Activated T-cell treated with anti-CD3 and anti-CD28 coated beads, Interleukin-2, amount 50 U/mL, for 4 hours (primary cell): Measurements from ENCODE around the gene RNASE12. TPM values are rescaled to one million over a fixed set of nuclear protein-coding genes. Genes with fewer than 3 reads are reported as not detected.
"Not testable (repeated sequence)": the region's sequence is repeated elsewhere in the genome, so short reads cannot be mapped to it uniquely, and the experiment has no call there.

Experiments
- ATAC-seq, 2 donors: fragments of 200-7000 bp; cut with Tn5 transposase; one replicate each; pipeline ENCODE4 v1.10.0; 2021
- DNase-seq: peaks from one replicate; pipeline ENCODE4 v3.0.0-alpha.2; 2020
- H3K27me3 Mint-ChIP-seq: one replicate; pipeline ENCODE4 v1.8.0; 2021; ENCODE audit warnings: low read depth, mixed read lengths
- H3K36me3 Mint-ChIP-seq: one replicate; pipeline ENCODE4 v1.8.0; 2022; ENCODE audit warnings: mixed read lengths; ENCODE audit not compliant: insufficient read depth
- H3K4me1 Mint-ChIP-seq: one replicate; pipeline ENCODE4 v1.8.0; 2021; ENCODE audit warnings: low read depth, mixed read lengths
- H3K4me3 Mint-ChIP-seq: one replicate; pipeline ENCODE4 v1.8.0; 2021; ENCODE audit warnings: mild to moderate bottlenecking, moderate library complexity, mixed read lengths
- H3K9me3 Mint-ChIP-seq: one replicate; pipeline ENCODE4 v1.8.0; 2021; ENCODE audit warnings: mixed read lengths
- total RNA-seq, 3 donors: library from RNA; stranded (reverse); gene quantifications; one replicate each; pipeline ENCODE4 v1.2.1, GENCODE V29; 2021

RNASE12 gene
- total RNA-seq, 3 donors from 2014 or later = not detected

DNA sequence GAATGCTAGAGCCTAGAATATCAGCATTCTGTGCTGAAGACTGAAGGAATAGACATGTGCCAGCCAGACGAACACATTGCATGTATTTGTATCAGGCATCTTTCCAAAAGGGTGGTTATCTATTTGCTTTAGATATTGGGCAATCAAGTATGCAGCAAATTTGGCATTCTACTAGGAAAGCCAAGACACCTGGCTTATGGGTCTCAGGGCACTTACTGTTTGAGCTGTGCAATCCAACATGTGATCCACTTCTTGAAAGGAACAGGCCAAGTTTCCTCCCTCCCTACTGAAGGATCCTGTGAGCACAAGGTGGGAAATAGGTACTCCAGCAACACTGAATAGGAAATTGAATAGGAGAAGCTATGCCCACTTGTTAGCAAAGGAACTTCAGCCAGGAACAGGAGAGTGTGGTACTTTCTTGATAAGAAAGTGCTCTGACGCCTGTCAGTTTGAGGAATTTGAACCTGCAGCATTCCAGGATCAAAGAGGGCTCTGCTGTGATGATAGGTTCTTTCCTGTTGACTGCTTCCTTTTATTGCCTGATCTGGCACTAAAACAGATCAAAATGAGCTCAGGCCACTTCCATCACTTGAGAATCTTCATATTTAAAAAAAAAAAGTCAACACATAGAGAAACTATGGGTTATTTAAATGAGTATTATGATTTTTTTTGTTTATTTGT is 29.8 kb upstream of the RNASE12 start:
- Mint-ChIP-seq H3K27me3 (peaks cover 32% of the 10 kb centered on the region), H3K36me3 (no peaks in the 10 kb centered on the region), H3K9me3 (no peaks in the 10 kb centered on the region), H3K4me1 (peaks cover 36% of the 10 kb centered on the region), H3K4me3 (no peak overlapping the region)
- ATAC-seq = no peak
- no peak for DNase-seq

DNA sequence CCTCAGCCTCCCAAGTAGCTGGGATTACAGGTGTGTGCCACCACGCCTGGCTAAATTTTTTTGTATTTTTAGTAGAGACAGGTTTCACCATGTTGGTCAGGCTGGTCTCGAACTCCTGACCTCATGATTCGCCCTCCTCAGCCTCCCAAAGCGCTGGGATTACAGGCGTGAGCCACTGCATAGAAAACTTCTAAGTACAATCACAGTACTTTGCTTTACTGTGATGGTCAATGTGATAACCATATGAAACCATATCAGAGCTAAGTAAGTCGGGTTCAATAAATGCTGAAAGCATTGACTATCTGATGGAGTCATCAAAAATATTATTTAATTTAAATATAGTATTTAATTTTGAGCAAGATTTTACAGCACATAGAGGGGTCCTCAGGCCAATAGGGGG is 28.5 kb upstream of the RNASE12 start:
- H3K4me1 Mint-ChIP-seq = peaks cover 27% of the 10 kb centered on the region
- ATAC-seq = not testable (repeated sequence)

DNA sequence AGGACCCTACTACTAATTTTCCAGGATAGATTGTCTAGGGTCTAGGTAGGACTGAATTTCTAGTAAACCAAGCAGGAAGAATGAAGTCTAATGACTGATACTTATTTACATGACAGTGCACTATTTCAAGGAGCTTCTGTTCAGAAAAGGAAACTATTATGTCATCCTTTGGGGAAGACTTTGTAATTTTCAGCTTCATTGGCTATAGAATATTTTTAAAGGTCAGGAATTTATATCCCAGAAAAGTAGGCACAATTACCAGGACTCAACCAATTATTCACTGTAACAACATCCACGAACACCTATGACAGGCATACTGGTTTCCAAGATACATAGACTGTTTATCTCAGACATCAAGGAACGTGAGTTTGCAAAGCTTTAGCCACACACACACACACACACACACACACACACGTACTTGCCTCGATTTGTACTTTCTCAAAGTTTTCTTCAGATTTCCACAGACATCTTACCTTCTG is 27.1 kb upstream of the RNASE12 start:
- DNase-seq (no peak), ATAC-seq (no peak)
- H3K27me3 Mint-ChIP-seq = peaks cover 21% of the 10 kb centered on the region
- no peaks in the 10 kb centered on the region for H3K9me3 Mint-ChIP-seq
- H3K4me3 Mint-ChIP-seq = no peak overlapping the region
- H3K36me3 Mint-ChIP-seq = no peaks in the 10 kb centered on the region
- H3K4me1 Mint-ChIP-seq = peaks cover 19% of the 10 kb centered on the region

More for the DNA sequence above, 28.5 kb upstream of the RNASE12 start:
- not testable (repeated sequence) for H3K9me3 Mint-ChIP-seq, H3K36me3 Mint-ChIP-seq, DNase-seq, H3K4me3 Mint-ChIP-seq
- peaks cover 25% of the 10 kb centered on the region for H3K27me3 Mint-ChIP-seq

DNA sequence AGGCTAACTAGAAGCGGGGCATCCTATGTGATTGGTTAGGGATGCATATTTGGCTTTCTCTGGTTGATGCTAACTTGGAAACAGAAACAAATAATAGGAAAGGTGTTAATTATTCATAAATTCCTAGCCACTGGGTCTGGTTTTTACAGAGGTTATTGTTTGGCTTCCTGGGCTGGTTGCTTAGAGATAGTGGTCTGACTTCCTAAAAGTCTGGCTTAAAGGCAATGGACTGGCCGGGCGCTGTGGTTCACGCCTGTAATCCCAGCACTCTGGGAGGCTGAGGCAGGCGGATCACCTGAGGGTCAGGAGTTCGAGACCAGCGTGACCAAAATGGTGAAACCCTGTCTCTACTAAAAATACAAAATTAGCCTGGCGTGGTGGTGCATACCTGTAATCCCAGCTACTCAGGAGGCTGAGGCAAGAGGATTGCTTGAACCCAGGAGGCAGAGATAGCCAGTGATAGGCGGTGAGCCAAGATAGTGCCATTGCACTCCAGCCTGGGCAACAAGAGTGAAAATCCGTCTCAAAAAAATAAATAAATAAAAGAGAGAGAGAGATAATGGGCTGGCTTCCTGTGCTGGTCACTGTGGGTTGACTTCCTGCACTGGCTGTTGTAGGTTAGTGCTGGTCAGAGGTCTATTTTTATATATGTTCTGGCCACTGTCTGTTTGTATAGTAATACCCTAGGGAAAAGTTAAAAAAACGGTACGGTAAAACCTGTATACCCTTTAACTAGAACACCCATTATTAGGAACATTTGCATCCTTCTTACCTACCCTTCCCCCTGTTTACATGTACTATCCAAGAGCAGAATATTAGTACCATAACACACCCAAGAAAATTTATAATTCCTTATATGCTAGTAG is 26.2 kb upstream of the RNASE12 start:
- no peak for ATAC-seq
- Mint-ChIP-seq H3K4me3 (no peak overlapping the region), H3K27me3 (peaks cover 12% of the 10 kb centered on the region)

DNA sequence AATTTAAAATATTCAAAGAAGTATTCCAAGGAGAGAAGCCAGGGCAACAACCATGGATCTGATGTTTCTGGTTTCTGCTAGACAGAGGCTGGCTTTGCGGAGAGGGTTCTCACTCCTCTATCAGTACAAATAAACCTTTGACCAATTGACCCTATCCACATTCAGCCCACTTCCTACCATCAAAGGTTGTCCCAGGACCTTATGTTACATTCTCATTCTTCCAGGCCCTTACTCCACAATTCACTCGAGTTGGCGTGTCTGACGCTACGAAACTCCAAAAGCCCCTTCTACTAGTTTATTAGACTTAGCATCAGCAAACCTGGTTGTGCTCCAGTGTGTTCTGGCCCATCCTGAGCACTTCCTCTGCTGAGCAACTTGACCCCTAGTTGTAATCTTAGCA is 24.8 kb upstream of the RNASE12 start:
- Mint-ChIP-seq H3K4me1 (peaks cover 10% of the 10 kb centered on the region), H3K27me3 (peaks cover 7% of the 10 kb centered on the region), H3K9me3 (no peaks in the 10 kb centered on the region), H3K4me3 (no peak overlapping the region), H3K36me3 (no peaks in the 10 kb centered on the region)
- DNase-seq (no peak), ATAC-seq (no peak)

More for the DNA sequence above, 26.2 kb upstream of the RNASE12 start:
- H3K36me3 Mint-ChIP-seq = no peaks in the 10 kb centered on the region
- no peak for DNase-seq
- peaks cover 10% of the 10 kb centered on the region for H3K4me1 Mint-ChIP-seq
- no peaks in the 10 kb centered on the region for H3K9me3 Mint-ChIP-seq

GRCh38 chr14:20614038-20614840 is 23.1 kb upstream of the RNASE12 start:
- peak; percentile 3 to 5 for ATAC-seq
- H3K4me1 Mint-ChIP-seq = peaks cover 10% of the 10 kb centered on the region

GRCh38 chr14:20613094-20614037 is 22.2 kb upstream of the RNASE12 start:
- peak; percentile 87 to 88 for ATAC-seq
- Mint-ChIP-seq H3K36me3 (no peaks in the 10 kb centered on the region), H3K9me3 (no peaks in the 10 kb centered on the region), H3K4me1 (peaks cover 10% of the 10 kb centered on the region), H3K4me3 (no peak overlapping the region), H3K27me3 (peaks cover 2% of the 10 kb centered on the region)
- peak; percentile 81 for DNase-seq

More at GRCh38 chr14:20614038-20614840, 23.1 kb upstream of the RNASE12 start:
- Mint-ChIP-seq H3K4me3 (no peak overlapping the region), H3K9me3 (no peaks in the 10 kb centered on the region), H3K27me3 (peaks cover 7% of the 10 kb centered on the region), H3K36me3 (no peaks in the 10 kb centered on the region)
- no peak for DNase-seq

DNA sequence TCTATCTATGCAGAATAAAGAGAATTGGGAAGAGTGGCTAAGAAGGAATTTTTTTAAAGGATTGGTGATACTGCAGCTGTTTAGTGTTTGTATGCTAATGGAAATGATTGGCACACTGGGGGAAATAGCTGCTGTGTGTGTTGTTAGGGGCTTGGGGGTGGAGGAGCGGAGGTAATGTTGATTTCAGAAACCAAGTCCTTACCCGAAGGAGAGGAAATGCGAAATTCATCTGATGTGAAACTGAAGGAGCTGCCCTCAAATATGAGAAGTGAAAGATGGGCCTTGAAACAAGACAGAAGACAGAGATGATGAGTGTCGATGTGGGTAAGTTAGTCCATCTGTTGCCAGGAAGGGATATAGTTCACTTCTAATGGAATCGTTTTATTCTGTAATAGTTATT is 21.2 kb upstream of the RNASE12 start:
- ATAC-seq (no peak), DNase-seq (no peak)
- no peaks in the 10 kb centered on the region for H3K9me3 Mint-ChIP-seq
- no peaks in the 10 kb centered on the region for H3K36me3 Mint-ChIP-seq
- no peaks in the 10 kb centered on the region for H3K27me3 Mint-ChIP-seq
- H3K4me3 Mint-ChIP-seq = no peak overlapping the region
- H3K4me1 Mint-ChIP-seq = peaks cover 7% of the 10 kb centered on the region

GRCh38 chr14:20611277-20611676 is 20.1 kb upstream of the RNASE12 start:
- peaks cover 7% of the 10 kb centered on the region for H3K4me1 Mint-ChIP-seq

DNA sequence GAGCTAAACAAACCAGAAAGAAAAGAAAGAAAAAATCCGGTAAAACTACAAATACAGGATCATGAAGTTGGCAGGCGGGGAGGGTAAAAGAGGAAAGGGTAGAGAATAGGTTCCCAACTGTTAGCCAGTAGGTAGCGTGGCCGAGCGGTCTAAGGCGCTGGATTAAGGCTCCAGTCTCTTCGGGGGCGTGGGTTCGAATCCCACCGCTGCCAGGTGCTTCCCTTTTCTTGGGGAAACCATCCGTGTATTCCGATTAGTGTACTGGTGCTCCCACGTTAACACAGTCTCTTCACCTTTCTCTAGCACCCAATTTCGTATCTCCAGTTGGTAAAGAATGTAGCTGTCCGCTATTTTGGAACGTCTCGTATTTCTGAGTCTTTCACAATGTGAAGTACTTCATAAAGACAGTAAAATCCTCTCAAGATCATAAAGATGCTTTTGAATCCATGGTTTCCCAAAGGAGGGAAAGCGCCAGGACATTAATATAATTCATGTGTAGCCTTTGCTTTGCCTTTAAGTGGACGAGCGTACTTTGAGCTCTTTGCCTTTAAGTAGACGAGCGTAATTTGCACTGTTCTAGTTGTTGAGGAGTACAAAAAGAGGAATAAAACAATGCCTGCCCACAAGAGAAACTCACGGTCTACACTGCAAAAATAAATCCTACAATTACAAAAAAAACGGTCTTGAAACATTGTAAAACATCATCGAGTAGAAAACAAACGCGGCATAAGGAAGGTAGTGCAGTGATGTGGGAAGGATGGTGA is 19.0 kb upstream of the RNASE12 start:
- Mint-ChIP-seq H3K4me1 (peaks cover 7% of the 10 kb centered on the region), H3K36me3 (no peaks in the 10 kb centered on the region), H3K4me3 (no peak overlapping the region), H3K27me3 (no peaks in the 10 kb centered on the region), H3K9me3 (no peaks in the 10 kb centered on the region)
- ATAC-seq (peak; percentile 7 to 9), DNase-seq (peak; percentile 75)

More at GRCh38 chr14:20611277-20611676, 20.1 kb upstream of the RNASE12 start:
- Mint-ChIP-seq H3K4me3 (no peak overlapping the region), H3K36me3 (no peaks in the 10 kb centered on the region), H3K9me3 (no peaks in the 10 kb centered on the region), H3K27me3 (no peaks in the 10 kb centered on the region)
- DNase-seq (no peak), ATAC-seq (no peak)

DNA sequence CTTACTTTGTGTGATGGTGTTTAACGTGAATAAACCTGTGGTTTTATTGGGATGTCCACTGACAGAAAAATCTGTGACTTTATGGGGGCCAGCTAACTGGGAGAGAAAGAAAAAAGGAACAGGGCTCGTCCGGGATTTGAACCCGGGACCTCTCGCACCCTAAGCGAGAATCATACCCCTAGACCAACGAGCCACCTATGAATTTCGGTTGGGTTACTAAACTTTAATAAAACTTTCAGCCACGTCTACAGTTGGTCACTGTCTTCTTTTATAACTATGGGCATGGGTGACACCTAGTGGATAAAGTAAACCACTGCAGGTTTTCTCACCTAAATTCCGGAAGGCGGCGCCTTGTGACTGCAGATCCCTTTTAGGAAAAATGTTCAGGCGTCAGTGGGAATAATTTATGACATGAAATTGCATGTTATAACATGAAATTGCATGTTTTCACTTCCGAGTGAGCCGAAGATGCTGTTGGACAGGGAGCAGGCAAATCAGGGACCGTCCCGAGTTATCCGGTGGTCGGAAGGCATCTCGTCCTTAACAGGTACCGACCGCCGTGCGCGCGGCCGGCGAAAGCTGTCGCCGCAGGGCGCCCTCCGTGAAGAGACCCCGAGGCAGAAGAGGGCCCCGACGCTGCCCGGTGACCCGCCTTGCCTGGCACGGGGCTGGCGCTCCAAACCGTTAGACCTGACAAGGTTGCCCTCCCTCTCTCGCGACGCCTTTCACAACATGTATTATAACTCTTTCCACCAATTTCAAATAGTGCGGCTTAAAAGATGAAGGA is 18.2 kb upstream of the RNASE12 start:
- DNase-seq (peak; percentile 42), ATAC-seq (peak; percentile 5 to 6)
- Mint-ChIP-seq H3K9me3 (no peaks in the 10 kb centered on the region), H3K36me3 (no peaks in the 10 kb centered on the region), H3K27me3 (no peaks in the 10 kb centered on the region), H3K4me1 (peaks cover under 1% of the 10 kb centered on the region), H3K4me3 (no peak overlapping the region)

DNA sequence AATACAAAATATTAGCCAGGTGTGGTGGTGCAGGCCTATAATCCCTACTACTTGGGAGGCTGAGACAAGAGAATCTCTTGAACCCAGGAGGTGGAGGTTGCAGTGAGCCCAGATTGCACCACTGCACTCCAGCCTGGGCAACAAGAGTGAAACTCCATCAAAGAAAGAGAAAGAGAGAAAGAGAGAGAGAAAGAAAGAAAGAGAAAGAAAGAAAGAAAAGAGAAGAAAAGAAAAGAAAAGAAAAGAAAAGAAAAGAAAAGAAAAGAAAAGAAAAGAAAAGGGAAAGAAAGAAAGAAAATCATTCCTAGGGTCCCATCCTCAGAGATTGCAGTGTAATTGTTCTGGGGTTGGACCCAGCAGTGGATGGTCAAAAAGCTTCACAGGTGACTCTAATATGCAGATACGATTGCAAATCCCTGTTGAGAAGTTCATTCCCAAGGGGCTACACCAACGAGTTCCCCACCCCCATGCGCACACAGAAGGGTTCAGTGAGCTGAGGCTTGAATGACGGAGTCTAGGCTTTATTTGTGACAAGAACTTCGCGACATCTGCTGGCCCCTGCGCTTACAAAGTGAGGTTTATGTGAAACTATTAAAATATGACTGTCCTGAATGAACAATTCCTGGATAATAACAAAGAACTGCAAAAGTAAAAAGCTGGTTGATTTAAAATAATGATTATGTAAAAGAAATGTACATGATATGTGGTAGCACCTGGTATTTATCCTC is 17.4 kb upstream of the RNASE12 start:
- H3K9me3 Mint-ChIP-seq = no peaks in the 10 kb centered on the region
- DNase-seq (no peak), ATAC-seq (no peak)
- H3K4me1 Mint-ChIP-seq = no peaks in the 10 kb centered on the region
- H3K36me3 Mint-ChIP-seq = no peaks in the 10 kb centered on the region
- H3K4me3 Mint-ChIP-seq = no peak overlapping the region
- H3K27me3 Mint-ChIP-seq = no peaks in the 10 kb centered on the region
